HL-60/S4 (cell line): ENCODE results near the gene NRARP.

ENCODE experiments used
- in situ Hi-C: fragments of 300-500 bp; cut with MboI; formaldehyde crosslinking; loops from 2 replicates; pipeline ENCODE4 v1.14.3; 2022; ENCODE audit warnings: low sequenced_read_pairs

NRARP gene

GRCh38 chr9:137323531-137324331 is 21.7 kb upstream of the NRARP start:
- in situ Hi-C loops: no loop called here

GRCh38 chr9:137321726-137322361 is 19.8 kb upstream of the NRARP start:
- in situ Hi-C loops: no loop called here

- in situ Hi-C loops: no loop called here
These were observed 18.7 kb upstream of the NRARP start for GRCh38 chr9:137320555-137321384.

GRCh38 chr9:137319739-137320551 is 17.9 kb upstream of the NRARP start:
- in situ Hi-C loops: no loop called here

GRCh38 chr9:137319011-137319738 is 17.1 kb upstream of the NRARP start:
- in situ Hi-C loops: no loop called here

- in situ Hi-C loops: no loop called here
These were observed 16.5 kb upstream of the NRARP start for GRCh38 chr9:137318602-137319001.

- in situ Hi-C loops: no loop called here
These were observed 15.8 kb upstream of the NRARP start for GRCh38 chr9:137317718-137318511.

GRCh38 chr9:137317021-137317717 is 15.1 kb upstream of the NRARP start:
- in situ Hi-C loops: no loop called here

GRCh38 chr9:137316012-137316981 is 14.2 kb upstream of the NRARP start:
- in situ Hi-C loops: no loop called here

GRCh38 chr9:137315581-137316011 is 13.5 kb upstream of the NRARP start:
- in situ Hi-C loops: no loop called here

GRCh38 chr9:137314561-137315560 is 12.8 kb upstream of the NRARP start:
- in situ Hi-C loops: no loop called here

- in situ Hi-C loops: no loop called here
These were observed 12.0 kb upstream of the NRARP start for GRCh38 chr9:137313956-137314560.

- in situ Hi-C loops: no loop called here
These were observed 11.4 kb upstream of the NRARP start for GRCh38 chr9:137313326-137313936.

- in situ Hi-C loops: no loop called here
These were observed 10.8 kb upstream of the NRARP start for GRCh38 chr9:137312852-137313325.
